ENCODE data around the gene DIAPH2.

Gene DIAPH2

DNA sequence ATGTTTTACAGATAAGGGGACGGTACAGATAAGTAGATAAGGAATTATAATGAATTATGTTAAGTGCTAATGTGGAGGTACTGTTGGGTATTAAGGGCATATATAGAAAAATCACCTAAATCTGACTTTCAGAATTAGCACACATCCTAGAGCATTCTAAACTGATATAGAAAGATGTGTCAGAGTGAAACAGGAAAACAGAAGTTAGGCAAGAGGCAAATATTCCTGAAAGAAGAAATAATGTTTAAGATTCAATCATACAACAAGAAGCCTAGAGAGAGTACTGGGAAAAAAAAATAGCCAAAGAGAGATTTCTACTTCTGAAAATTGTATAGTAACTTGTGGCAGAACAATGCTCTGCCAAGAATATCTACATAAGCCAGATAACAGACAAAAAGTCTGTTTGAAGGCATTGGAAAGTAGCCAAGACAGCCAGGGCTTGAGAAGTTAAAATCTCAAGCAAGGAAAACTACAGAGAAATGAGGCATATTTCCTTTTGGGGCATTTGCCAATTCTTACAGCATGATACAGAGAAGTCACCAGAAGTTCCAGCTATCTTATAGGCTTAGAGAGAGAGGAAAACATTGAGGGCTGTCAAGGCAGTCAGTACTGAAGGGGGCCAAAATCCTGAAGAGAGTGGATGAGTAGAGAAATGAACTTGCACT is 845.0 kb downstream of the DIAPH2 start:
- H3K27me3 ChIP-seq (ENCODE audit: control insufficient read depth, low read length): no peaks in the 10 kb centered on the region
- no peak overlapping the region for H3K4me3 ChIP-seq (ENCODE audit: low read length)
- TF ChIP-seq EZH2phosphoT487 (IDR thresholded peaks at IDR 0.05; ENCODE audit: borderline replicate concordance, low read length): no peak
- TF ChIP-seq, protein P1, sequence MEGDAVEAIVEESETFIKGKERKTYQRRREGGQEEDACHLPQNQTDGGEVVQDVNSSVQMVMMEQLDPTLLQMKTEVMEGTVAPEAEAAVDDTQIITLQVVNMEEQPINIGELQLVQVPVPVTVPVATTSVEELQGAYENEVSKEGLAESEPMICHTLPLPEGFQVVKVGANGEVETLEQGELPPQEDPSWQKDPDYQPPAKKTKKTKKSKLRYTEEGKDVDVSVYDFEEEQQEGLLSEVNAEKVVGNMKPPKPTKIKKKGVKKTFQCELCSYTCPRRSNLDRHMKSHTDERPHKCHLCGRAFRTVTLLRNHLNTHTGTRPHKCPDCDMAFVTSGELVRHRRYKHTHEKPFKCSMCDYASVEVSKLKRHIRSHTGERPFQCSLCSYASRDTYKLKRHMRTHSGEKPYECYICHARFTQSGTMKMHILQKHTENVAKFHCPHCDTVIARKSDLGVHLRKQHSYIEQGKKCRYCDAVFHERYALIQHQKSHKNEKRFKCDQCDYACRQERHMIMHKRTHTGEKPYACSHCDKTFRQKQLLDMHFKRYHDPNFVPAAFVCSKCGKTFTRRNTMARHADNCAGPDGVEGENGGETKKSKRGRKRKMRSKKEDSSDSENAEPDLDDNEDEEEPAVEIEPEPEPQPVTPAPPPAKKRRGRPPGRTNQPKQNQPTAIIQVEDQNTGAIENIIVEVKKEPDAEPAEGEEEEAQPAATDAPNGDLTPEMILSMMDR (IDR thresholded peaks at IDR 0.05; ENCODE audit: low read depth, low read length, poor library complexity, severe bottlenecking): no peak
- no peak overlapping the region for H3K27ac ChIP-seq (ENCODE audit: low read depth, low read length)
- no peaks in the 10 kb centered on the region for H3F3A ChIP-seq (ENCODE audit: control insufficient read depth, insufficient read depth)
- H3K36me3 ChIP-seq (ENCODE audit: control insufficient read depth, low read length): no peaks in the 10 kb centered on the region
- H3K4me1 ChIP-seq (ENCODE audit: control insufficient read depth, low read length): peaks cover 18% of the 10 kb centered on the region
- no peaks in the 10 kb centered on the region for H4K20me1 ChIP-seq (ENCODE audit: control insufficient read depth, insufficient read depth, low read depth, low read length)
- H3K4me2 ChIP-seq (ENCODE audit: low read length): no peak overlapping the region
- H3K9me3 ChIP-seq (ENCODE audit: control insufficient read depth, insufficient read depth, low read length): no peaks in the 10 kb centered on the region; the same call in 1 of the 2 replicates
- H3K9me2 ChIP-seq (replicated peaks; ENCODE audit: control insufficient read depth, low read length): no peaks in the 10 kb centered on the region
- no peaks in the 10 kb centered on the region for H3K79me2 ChIP-seq (ENCODE audit: control insufficient read depth, low read length)

DNA sequence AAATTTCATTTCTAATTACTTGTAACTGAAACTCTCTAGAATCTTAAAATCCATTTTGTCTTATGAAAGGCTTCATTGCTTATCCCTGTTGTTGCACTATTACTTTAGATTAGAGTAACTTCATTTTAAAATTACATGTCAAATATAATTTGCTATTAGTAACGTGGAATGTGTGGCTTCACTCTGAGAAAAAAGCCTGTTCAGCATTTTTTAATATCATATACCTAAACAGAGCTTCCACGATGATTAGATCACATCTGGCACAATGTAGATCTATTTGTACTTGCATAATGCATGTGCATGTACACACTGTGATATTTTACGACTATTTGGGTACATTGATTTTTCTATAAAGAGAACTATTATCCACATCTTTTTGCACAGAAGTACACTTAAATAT is 847.2 kb downstream of the DIAPH2 start:
- Histone ChIP-seq H3K36me3 (ENCODE audit: control insufficient read depth, low read length) (no peaks in the 10 kb centered on the region), H3K9me2 (replicated peaks; ENCODE audit: control insufficient read depth, low read length) (no peaks in the 10 kb centered on the region), H3K27ac (ENCODE audit: low read depth, low read length) (no peak overlapping the region), H3K79me2 (ENCODE audit: control insufficient read depth, low read length) (no peaks in the 10 kb centered on the region), H3F3A (ENCODE audit: control insufficient read depth, insufficient read depth) (no peaks in the 10 kb centered on the region), H3K4me1 (ENCODE audit: control insufficient read depth, low read length) (peaks cover 14% of the 10 kb centered on the region), H3K4me2 (ENCODE audit: low read length) (no peak overlapping the region), H4K20me1 (ENCODE audit: control insufficient read depth, insufficient read depth, low read depth, low read length) (no peaks in the 10 kb centered on the region), H3K27me3 (ENCODE audit: control insufficient read depth, low read length) (no peaks in the 10 kb centered on the region), H3K4me3 (ENCODE audit: low read length) (no peak overlapping the region), H3K9me3 (ENCODE audit: control insufficient read depth, insufficient read depth, low read length) (no peaks in the 10 kb centered on the region; the same call in 1 of the 2 replicates)
- TF ChIP-seq EZH2phosphoT487 (IDR thresholded peaks at IDR 0.05; ENCODE audit: borderline replicate concordance, low read length): no peak
- TF ChIP-seq, protein P1 (IDR thresholded peaks at IDR 0.05; ENCODE audit: low read depth, low read length, poor library complexity, severe bottlenecking): no peak

DNA sequence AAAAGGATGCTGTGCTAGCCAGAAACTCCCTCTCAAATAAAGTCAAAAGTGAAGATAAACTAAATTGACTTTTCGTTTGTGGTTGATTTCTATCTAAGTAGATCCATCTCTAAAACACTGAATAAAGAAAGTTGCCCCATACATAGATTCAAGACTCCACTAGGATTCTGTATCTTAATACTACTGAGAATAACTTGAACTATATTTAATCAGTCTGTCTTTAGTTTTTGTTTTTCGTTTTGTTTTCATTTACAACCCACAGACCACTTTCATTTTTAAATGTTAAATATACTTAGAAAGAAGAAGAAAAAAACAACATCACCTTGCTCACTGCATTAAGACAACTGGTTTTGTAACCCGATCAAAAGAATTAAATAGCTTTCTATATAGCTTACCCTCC is 854.1 kb downstream of the DIAPH2 start:
- no peaks in the 10 kb centered on the region for H3F3A ChIP-seq (ENCODE audit: control insufficient read depth, insufficient read depth)
- H3K79me2 ChIP-seq (ENCODE audit: control insufficient read depth, low read length): no peaks in the 10 kb centered on the region
- H3K27ac ChIP-seq (ENCODE audit: low read depth, low read length): no peak overlapping the region
- no peaks in the 10 kb centered on the region for H3K9me3 ChIP-seq (ENCODE audit: control insufficient read depth, insufficient read depth, low read length)
- no peak overlapping the region for H3K4me3 ChIP-seq (ENCODE audit: low read length)
- H3K9me2 ChIP-seq (replicated peaks; ENCODE audit: control insufficient read depth, low read length): no peaks in the 10 kb centered on the region
- no peaks in the 10 kb centered on the region for H3K27me3 ChIP-seq (ENCODE audit: control insufficient read depth, low read length)
- no peak for TF ChIP-seq EZH2phosphoT487 (IDR thresholded peaks at IDR 0.05; ENCODE audit: borderline replicate concordance, low read length)
- TF ChIP-seq, protein P1 (IDR thresholded peaks at IDR 0.05; ENCODE audit: low read depth, low read length, poor library complexity, severe bottlenecking): no peak
- H4K20me1 ChIP-seq (ENCODE audit: control insufficient read depth, insufficient read depth, low read depth, low read length): no peaks in the 10 kb centered on the region
- no peaks in the 10 kb centered on the region for H3K4me1 ChIP-seq (ENCODE audit: control insufficient read depth, low read length)
- H3K36me3 ChIP-seq (ENCODE audit: control insufficient read depth, low read length): no peaks in the 10 kb centered on the region
- no peak overlapping the region for H3K4me2 ChIP-seq (ENCODE audit: low read length)

Data from DOHH2 (cell line).